HG03139 (cell line): ENCODE measurements around the gene NDOR1.

Source experiments
- ATAC-seq: cut with Tn5 transposase; IDR thresholded peaks from one replicate; pipeline ENCODE4 v1.9.1; 2021; ENCODE audit not compliant: unreplicated experiment

The NDOR1 gene

DNA sequence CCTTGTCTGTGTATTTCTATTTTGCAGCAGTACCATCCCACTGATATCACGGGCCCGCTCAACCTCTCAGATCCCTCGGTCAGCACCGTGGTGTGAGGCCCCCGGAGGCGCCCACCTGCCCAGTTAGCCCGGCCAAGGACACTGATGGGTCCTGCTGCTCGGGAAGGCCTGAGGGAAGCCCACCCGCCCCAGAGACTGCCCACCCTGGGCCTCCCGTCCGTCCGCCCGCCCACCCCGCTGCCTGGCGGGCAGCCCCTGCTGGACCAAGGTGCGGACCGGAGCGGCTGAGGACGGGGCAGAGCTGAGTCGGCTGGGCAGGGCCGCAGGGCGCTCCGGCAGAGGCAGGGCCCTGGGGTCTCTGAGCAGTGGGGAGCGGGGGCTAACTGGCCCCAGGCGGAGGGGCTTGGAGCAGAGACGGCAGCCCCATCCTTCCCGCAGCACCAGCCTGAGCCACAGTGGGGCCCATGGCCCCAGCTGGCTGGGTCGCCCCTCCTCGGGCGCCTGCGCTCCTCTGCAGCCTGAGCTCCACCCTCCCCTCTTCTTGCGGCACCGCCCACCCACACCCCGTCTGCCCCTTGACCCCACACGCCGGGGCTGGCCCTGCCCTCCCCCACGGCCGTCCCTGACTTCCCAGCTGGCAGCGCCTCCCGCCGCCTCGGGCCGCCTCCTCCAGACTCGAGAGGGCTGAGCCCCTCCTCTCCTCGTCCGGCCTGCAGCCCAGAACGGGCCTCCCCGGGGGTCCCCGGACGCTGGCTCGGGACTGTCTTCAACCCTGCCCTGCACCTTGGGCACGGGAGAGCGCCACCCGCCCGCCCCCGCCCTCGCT, 37.5 kb upstream of the NDOR1 start:
- ATAC-seq, result no peak

DNA sequence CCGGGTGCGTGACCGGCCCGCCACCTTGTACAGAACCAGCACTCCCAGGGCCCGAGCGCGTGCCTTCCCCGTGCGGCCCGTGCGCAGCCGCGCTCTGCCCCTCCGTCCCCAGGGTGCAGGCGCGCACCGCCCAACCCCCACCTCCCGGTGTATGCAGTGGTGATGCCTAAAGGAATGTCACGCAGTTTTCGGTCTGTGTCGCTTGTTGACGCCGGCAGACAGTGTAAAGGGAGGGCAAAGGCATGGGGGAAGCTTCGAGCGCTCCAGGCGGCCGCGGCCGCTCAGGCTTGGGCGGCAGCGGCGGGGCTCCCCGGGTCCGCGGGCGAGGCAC, 37.0 kb upstream of the NDOR1 start:
- no peak for ATAC-seq

DNA sequence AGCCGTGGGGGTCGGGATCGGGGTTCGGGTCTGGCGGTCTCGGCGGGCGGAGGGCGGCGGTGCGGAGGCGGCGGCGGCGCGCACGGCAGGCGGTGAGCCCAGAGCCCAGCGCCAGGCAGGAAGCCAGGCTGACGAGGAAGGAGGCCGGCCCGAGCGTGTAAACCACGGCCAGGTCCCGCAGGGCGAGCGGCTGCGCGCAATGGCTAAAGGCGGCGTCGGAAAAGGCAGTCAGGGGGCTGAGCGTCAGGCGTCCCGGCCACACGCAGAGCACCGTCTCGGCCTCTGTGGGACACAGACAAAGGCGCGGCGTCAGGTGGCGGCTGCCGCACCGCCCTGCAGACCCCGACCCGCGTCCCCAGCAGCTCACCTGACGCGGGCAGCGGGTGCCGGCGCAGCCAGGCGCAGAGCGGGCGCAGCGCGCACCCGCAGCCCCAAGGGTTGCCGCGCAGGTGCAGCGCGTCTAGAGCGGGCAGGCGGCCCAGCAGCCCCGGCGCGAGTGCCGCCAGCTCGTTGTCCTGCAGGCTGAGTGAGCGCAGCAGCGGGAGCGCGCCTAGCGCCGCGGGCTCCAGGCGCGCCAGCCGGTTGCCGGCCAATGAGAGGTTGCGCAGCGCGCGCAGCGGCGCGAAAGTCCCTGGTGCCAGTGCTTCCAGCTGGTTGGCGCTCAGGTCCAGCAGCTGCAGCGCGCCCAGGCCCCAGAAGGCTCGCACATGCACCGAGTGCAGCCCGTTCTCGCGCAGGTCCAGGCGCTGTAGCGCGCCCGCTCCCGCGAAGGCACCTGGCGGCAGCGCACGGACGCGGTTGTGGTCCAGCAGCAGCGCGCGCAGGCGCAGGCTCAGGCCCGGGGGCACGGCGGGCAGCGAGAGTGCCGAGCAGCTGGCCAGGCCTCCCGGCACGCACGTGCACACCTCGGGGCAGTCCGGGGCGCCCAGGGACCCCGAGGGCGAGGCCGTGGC, 36.3 kb upstream of the NDOR1 start:
- no peak for ATAC-seq

DNA sequence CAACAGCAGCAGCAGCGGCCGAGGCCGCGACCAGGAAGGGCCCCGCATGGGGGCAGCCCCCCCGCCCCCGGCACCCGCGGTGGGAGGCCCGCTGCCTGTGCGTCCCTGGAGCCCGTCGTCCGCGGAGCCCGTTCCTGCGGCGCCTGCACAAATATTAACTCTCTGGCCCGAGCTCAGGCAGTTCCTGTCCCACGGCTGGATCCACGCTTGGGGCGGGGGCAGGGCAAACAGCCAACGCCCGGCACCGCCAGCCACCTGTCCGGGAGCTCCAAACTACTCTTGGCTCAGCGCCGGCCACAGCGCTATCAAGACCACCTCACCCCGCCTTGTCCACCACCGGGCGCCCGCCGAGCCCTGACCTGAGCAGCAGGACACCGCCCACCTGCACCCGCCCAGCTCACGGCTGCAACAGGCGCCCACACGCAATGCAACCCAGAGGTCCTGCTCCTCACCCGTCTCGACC, 35.6 kb upstream of the NDOR1 start, which contains the start of gene LRRC26:
LRRC26 (minus strand) TSS at position 156 of the 463 bp plus-strand sequence; CDS start at position 48, 108 bp downstream.
- no peak for ATAC-seq

DNA sequence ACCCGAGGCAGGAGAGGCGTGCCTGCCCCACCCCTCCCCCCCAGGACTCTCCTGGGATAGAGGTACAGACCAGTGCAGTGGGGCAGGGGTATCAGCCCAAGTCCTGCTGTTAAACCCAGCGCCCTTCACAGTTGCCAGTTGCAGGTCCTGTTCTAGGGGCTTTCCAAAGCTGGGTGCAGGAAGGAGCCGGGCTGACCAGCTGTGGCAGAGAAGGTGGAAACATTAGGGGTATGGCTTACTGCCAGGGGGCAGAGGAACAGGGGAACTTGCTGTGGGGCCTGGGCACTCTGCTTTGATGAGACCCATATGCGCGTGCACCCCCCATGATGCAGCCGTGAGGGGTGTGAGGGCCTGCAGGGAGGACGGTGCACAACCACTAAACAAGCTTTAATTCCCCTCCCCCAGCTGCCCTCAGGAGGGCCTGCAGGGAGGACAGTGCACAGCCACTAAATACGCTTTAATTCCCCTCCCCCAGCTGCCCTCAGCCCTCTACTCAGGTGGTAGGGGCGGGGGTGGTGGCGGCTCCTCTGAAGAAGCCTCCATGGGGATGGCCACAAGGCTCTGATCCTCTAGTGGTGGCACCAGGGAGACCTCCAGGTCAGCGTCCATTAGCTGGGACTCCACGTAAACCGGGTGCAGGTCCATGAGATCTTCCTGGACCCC, 34.9 kb upstream of the NDOR1 start:
- ATAC-seq, result no peak

DNA sequence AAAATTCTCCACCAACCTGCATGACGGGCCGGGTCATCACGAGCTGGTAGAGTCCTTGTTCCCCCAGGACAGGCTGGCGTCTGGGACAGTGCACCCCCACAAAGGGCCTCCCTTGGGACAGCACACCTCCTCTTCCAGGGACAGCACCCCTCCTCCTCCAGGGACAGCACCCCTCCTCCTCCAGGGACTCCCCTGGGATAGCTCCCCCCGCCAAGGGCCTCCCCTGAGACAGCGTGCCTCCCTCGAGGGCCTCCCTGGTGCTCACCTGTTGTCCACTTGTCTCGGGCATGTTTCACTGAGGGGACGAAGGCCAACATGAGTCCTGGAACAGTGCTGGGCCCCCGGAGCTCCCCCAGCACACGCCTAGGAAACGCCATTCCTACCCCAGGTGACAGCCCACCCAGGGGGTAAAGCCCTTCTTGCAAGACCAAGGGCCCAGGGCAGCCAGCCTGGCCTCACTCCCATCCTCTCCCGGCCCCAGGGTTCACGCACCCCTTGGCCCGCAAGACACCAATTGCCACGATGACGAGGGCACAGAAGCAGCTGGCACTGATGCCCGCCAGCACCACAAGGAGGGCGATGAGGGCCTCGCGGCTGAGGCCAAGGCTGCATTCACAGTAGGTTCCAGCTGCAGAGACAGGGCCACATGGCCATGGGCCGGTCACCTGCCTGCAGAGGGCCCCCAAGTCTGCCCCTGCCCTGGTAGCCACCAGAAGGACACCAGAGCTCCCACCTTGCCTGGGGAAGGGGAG, 34.2 kb upstream of the NDOR1 start:
- no peak for ATAC-seq

DNA sequence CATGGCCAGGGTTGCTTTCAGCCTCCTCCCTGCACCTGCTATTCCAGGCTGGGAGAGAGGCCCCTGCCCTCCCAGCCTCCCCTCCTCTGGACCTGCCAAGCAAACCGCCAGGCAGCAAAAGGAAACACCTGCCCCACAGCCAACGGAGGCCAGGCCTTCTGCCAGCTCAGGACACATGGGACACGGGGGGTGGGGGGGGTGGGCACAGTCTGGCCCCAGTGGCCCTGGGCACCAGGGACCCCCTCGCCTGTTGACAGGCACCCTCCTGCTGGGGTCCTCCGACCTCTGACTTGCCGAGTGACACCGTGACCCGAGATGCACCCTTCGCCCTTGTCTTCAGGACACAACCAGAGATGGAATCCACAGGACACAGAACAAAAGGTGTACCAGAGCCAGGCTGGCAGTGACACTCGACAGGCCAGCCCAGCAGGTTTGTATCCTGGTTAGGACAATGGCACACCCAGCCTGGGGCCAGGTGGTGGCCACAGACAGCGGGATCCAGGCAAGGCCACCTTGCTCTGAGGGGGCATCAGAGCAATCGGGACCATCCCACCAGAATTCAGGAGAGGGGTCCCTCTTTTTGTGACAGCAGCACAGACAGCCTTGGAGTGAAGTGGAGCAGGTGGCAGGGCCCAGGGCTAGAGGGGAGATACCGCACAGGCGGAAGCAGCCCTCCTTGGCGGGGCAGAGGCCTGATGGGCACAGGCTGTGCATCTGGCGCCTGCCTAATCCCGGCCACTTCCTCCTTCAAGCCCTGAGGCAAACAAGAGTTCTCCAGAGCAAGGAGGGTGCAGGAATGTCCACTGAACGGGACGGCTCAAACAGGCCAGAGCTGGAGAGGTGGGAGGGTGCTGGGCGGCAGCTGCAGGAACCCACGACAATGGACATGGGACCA, 32.4 kb upstream of the NDOR1 start:
- no peak for ATAC-seq

DNA sequence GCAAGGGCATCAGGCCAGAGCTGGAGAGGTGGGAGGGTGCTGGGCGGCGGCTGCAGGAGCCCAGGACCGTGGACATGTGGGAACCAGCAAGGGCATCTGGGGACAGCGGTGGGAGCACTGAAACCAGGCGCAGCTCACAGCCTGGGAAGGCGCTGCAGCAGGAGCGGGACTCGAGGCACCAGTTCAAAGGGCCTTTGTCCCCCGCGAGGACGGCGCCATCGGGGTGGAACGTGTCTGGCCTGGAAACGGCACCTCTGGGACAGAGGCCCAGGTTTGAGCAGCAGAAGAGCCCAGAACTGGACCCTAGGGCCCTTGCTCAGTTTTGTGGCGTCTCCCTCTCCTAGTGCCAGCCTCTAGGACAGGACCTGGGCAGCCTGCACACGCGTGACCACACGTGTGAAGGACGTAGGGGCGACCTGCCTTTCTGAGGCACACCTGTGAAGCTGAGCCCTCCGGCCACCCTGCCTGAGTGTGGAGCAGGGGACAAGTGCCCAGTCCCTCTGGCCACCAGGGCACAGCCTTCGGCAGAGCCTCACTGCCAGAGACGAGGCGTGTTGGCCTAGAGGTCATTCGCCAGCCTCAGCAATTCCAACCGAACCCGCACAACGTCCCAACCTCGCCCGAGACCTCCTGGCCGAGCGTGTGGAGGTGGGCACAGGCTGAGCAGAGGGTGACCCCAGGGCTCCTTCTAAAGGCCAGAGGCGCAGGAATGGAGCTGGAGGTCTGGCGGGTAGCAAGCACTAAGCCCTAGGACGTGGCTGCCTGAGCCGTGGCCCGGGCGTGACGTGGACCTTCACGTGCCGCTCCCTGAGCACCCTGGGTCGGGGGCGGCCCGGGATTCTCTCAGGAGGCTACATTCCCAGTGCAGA, 31.5 kb upstream of the NDOR1 start:
- ATAC-seq, result no peak

DNA sequence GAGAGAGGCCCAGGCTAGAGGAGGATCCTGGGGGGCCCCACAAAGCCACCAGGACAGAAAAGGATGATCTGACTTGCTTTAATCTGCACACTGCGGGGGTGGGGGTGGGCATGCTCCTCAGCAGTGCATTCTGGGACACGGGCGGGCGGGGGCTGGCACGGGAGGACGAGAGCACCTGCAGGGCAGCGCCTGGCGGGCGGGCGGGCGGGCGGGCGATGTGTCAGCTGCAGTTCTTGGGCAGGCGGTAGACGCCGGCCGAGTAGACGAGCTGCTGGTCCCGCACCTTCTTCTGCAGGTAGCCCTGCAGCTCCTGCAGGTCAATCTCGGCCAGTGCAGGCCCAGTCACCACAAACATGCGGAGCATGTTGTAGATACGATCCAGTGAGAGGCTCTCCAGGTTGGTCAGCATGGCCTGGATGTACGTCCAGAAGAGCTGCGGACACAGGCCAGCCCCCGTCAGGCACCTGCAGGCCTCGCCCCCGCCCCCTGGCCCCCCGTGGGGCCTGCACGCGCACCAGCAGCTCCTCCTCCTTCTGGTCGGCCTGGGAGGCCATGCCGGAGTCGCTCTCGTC, 30.7 kb upstream of the NDOR1 start:
- no peak for ATAC-seq

DNA sequence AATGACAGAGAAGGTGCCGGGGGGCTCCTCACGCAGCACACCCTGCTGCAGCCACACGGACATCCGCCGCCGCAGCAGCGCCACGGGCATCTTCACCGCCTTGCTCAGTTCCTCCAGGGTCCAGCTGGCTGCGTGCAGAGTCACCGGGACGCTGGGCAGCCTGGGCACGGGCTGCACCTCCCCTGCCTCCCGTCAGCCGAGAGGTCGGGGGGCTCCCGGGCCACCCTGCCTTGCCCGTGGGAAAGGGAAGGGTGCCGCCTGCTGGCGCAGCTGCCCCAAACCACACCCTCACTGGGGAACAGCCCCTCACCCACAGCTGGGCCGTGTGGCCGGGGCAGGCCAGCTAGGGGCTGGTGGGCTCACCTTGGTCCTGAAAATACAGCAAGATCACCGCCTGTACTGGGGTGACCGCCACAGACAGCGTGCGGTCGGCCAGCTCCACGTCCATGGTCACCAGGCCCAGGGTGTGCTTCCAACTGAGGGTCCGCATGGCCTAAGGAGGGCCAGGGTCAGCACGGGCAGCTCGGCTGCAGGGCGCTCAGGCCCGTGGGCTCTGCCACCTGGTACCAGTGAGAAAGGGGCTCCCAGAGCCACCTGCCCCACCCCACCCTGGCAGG, 30.0 kb upstream of the NDOR1 start:
- ATAC-seq, result no peak

DNA sequence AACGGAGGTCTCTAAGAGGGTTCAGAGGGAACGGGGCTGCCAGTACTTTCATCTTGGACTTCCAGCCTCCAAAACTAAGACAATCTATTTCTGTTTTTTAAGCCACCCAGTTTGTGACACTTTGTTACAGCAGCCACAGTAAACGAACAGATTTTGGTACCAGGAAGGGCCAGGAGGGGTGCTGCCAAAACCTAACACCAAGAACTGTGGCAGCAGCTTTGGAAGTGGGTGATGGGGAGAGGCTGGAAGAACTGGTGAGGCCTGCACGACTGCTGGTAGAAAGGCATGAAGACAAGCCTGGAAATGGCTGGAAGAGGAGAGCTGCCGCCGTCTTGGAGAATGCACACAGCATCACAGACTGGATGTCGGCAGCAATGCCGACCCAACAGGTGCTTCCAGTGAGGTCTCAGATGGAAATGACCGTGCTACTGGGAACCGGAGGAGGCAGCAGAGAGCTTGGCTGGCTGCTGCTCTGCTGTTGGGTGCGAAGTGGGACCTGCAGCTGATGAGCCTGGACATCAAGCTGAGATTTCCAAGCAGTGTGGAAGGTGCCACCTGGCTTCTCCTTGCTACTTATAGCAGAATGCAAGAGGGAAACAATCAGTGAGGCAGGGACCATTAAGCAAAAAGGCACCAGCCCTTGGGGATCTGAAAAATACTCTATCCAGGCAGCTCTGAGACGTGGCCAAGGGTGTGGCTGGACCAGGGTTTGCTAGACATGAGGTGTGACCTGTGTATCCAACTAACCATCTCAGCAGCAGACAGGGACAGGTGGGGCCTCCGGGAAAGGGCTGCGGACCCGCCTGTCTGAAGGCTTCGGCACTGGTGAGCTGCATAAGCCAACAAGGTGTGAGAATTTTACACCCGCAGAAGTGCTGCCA, 29.0 kb upstream of the NDOR1 start:
- no peak for ATAC-seq

DNA sequence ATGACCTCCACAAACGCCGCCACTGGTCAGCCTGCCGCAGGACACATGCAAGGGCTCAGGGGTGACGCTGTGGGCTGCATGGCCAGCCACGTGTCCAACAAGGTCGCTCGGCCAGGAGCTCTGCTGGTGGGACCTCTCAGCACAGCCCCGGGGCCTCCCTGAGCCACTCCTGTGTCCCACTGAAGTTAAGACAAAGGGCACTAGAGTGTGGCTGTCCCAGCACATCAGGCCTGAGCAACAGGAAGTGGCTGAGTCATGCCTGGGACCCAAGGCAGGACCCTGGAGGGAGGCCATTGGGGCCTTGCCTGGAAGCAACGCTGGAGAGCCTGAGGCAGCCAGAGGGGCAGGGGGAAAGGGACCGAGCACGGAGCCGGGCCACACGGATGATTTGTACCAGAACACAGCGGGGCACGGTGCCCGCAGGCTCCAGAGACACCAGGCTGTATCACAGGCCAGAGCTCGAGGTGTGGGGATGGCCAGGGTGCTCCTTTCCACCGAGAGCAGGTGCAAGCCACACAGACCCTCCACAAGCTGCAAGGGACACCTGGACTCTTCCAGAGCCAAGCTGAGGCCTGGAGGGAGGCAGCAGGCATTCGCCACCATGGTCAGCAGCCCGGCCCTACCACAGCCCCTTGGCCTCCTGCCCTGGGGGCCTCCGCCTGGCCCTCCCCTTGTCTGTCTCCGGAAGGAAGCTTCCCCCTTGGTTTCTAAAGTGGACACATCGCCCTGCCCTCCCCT, 27.1 kb upstream of the NDOR1 start:
- ATAC-seq, result no peak

DNA sequence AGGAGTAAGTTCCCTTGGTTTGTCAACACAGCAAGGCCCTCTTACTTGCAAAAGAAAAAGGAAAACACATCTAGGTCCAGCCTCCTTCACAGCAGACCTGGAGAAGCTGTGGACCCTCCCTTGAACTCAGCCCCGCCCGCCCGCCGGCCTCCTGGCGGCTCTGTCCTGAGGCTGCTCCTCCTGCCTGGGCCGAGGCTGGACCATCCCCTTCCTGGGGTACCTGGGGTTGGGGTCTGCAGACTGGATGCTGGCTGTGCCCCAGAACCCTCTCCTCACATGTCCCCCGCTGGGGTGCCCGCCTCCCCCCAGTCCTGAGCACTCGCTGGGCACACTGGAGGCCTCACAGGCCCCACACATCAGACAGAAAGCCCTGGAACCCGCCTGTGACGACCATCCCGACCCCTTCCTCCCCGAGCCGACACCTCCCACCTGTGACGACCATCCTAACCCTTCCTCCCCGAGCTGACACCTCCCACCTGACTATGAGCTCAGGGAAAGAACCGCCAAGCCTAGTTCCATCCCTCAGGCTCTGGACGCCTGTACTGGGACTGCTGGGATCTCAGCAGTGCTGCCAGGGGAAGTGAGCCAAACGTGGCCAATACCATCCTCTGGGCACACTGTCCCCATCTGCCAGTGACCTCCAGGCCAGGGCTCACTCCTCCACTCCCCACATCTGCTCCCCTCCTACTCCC, 26.4 kb upstream of the NDOR1 start:
- ATAC-seq, result no peak

DNA sequence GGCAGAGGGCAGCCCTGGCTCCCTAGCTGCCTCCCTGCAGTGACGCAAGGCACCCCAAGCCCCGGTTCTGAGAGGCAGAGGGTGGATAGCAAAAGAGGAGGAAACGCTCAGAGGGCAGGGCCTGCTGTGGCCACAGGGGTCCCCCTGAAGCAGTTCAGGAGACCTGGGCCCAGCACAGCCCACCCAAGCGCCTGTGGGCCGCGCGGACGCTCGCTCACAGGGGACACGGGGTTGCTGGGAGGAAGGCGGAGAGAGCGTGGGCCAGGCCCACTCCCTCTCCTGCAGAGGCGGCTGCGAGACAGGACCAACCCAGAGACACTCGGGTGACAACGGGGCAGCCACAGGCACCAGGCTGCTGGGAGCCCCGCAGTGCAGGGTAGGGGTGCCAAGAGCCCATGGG, 25.7 kb upstream of the NDOR1 start:
- ATAC-seq, result no peak

DNA sequence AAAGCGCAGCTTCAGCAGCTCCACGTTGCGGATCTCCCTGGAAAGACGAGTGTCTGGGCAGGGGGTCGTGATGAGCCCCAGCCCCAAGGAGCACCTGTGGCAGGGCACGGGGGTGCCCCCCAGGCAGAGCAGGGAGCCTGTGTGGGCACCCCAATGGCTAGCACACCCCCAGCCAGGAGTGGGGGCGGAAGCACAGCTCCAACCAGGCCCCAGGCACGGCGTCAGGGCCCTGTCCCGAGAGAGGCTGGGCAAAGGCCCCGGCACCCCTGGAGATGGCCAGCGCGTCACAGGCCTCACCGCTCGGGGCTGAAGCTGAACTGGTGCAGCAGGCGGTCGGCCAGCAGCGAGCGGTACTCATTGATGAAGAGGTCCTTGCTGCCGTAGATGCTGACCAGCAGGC, 25.0 kb upstream of the NDOR1 start:
- ATAC-seq, result no peak

DNA sequence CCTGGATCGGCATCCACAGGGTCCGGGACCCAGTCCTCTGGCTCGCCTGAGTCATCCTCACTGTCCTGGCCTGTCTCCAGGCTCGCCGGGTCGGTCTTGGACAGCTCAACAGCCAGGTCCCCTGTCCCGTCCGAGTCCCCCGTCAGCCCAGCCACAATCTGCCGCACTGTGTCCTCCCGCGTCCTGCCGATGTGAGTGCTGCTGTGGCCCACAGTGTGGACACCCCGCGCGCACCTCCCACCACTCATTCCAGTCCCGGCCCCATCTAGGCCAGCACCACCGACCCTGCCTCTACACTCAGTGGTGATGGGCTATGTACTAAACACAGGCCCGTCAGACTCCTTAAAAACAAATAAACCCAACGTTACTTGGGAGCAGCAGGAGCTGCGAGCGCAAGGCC, 23.8 kb upstream of the NDOR1 start:
- ATAC-seq, result no peak
